Neutrophil (primary cell): ENCODE measurements around the gene TSPAN4.

ENCODE experiments used
- H3K27ac ChIP-seq: fragments of 200-600 bp; sonication (generic); 2 replicates; pipeline ENCODE4 v1.5.1; 2016; ENCODE audit warnings: mild to moderate bottlenecking, moderate library complexity
- H3K27me3 ChIP-seq: fragments of 200-600 bp; sonication (generic); 2 replicates; pipeline ENCODE4 v1.6.0; 2016; ENCODE audit warnings: mild to moderate bottlenecking
- H3K36me3 ChIP-seq: fragments of 200-600 bp; sonication (generic); 2 replicates; pipeline ENCODE4 v1.5.1; 2017
- H3K4me1 ChIP-seq, 2 experiments: fragments of 200-600 bp in 1 of 2; sonication (generic) in 1 of 2; 1 replicate in 1 of 2; 2 replicates in 1 of 2; pipeline versions ENCODE4 v1.5.1 to v1.6.1; 2013 to 2016; ENCODE audit warnings: low read depth in 1 of 2, low read length in 1 of 2, mild to moderate bottlenecking in 1 of 2, moderate library complexity in 1 of 2; ENCODE audit not compliant: control insufficient read depth in 1 of 2, insufficient read depth in 1 of 2
- H3K4me3 ChIP-seq, 2 experiments: fragments of 200-600 bp in 1 of 2; sonication (generic) in 1 of 2; 1 replicate in 1 of 2; 2 replicates in 1 of 2; pipeline ENCODE4 v1.5.1; 2013 to 2016; ENCODE audit warnings: low read depth in 1 of 2, low read length in 1 of 2, mild to moderate bottlenecking in 1 of 2, moderate library complexity in 1 of 2
- H3K9me3 ChIP-seq: fragments of 200-600 bp; sonication (generic); 2 replicates; pipeline ENCODE4 v1.5.1; 2016
- CTCF ChIP-seq: fragments of 200-600 bp; sonication (generic); IDR thresholded peaks from 2 replicates; pipeline ENCODE4 v1.5.1; 2016; ENCODE audit warnings: antibody characterized with exemption

The TSPAN4 gene

DNA sequence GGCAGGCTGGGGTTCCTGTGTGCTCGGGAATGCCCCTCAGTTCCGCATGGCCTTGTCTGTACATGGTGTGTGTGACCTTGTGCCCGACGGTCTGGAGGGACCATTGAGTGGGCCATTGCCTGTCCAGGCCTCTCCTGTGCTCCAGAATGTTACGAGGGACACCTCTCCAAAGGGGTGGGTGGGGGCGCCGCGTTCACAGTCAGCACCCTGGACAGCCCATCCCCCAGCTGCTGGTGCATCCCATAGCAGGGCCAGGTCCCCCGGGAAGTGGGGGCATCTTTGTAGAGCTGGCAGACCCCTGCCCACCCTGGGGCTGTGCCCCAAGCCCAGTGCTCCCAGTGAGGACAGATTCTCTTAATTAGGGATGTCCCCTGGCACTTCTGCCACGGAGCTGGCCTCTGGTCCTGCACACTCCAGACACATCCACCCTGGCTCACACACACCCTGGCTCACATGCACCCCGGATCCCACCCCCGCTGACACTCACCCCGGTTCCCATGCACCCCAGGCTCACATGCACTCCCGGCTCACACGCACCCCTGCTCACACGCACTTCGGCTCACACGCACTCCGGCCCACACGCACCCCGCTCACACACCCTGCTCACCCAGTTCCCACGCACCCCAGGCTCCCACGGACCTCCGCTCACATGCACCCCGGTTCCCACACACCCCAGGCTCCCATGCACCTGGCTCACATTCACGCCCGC is 15.6 kb downstream of the TSPAN4 start:
- no peak for TF ChIP-seq CTCF
- H3K27me3 ChIP-seq: no peaks in the 10 kb centered on the region
- no peaks in the 10 kb centered on the region for H3K9me3 ChIP-seq
- no peaks in the 10 kb centered on the region for H3K36me3 ChIP-seq
- H3K4me3 ChIP-seq: no peak overlapping the region
- no peak overlapping the region for H3K27ac ChIP-seq
- no peaks in the 10 kb centered on the region for H3K4me1 ChIP-seq

DNA sequence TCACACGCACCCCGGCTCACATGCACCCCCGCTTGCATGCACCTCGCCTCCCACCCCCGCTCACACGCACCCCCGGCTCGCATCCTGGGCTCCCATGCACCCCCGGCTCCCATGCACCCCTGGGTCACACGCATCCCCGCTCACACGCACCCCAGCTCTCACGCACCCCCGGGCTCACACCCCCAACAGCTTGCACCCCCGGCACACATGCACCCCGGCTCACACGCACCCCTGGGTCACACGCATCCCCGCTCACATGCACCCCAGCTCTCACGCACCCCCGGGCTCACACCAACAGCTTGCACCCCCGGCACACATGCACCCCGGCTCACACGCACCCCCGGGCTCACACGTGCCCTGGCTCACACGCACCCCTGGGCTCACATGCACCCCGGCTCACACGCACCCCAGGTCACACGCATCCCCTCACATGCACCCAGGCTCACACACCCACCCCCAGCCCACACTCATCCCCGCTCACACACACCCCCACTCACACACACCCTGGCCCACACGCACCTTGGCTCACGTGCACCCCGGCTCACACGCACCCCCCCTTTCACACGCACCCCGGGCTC is 16.2 kb downstream of the TSPAN4 start:
- no peaks in the 10 kb centered on the region for H3K9me3 ChIP-seq
- H3K27ac ChIP-seq: no peak overlapping the region
- no peak overlapping the region for H3K4me3 ChIP-seq
- H3K36me3 ChIP-seq: no peaks in the 10 kb centered on the region
- TF ChIP-seq CTCF: no peak
- H3K4me1 ChIP-seq: no peaks in the 10 kb centered on the region
- no peaks in the 10 kb centered on the region for H3K27me3 ChIP-seq

- no peaks in the 10 kb centered on the region for H3K27me3 ChIP-seq
- H3K4me1 ChIP-seq: no peaks in the 10 kb centered on the region
- H3K4me3 ChIP-seq: no peak overlapping the region
- no peaks in the 10 kb centered on the region for H3K9me3 ChIP-seq
- H3K36me3 ChIP-seq: no peaks in the 10 kb centered on the region
- TF ChIP-seq CTCF: no peak
- no peak overlapping the region for H3K27ac ChIP-seq
Observed at GRCh38 chr11:859394-860131, 16.9 kb downstream of the TSPAN4 start.

DNA sequence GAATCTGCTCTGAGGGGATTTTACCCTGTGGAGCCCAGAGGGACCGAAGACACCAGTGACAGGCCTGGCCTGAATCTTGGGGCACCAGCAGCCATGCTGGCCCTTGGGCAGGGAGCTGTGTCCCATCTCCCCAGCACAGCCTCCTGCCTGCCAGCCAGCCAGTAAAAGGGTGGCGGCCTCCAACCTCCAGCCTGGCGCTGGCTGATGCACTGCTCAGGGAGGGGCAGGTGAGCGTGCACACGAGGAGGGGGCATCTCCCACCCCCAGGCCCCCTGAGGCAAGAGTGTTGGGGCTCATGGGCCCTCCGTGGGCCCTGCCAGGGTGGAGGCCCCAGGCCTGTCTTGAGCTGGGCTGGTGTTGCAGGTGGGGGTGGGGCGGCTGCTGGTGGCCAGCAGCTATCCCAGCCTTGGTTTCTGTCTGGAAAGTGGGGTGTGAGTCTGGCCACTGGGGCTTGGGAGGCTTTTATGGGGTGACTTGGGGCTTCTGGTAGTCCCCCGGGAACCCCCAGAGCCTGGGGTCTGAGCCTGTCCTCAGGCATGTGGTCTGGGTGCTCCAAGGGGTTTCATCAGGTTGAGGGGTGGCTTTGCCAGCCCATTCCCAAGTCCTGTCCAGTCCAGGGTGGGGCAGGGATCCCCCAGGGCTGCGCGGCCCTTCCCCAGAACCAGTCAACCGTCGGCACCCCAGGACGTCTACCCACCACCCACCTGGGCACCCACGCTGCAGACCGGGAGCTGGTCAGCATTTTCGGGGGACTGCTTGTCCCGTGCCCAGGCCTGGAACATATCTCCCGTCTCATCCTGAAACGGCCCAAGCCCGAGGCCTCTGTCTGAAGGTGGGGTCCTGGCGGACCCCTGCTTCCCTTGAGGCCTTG is 17.8 kb downstream of the TSPAN4 start:
- Histone ChIP-seq H3K9me3 (no peaks in the 10 kb centered on the region), H3K4me3 (no peak overlapping the region), H3K27ac (no peak overlapping the region), H3K4me1 (no peaks in the 10 kb centered on the region), H3K27me3 (no peaks in the 10 kb centered on the region), H3K36me3 (no peaks in the 10 kb centered on the region)
- no peak for TF ChIP-seq CTCF

GRCh38 chr11:861105-861479 is 18.4 kb downstream of the TSPAN4 start:
- H3K4me1 ChIP-seq: no peaks in the 10 kb centered on the region
- H3K4me3 ChIP-seq: no peak overlapping the region
- H3K36me3 ChIP-seq: no peaks in the 10 kb centered on the region
- no peaks in the 10 kb centered on the region for H3K9me3 ChIP-seq
- no peaks in the 10 kb centered on the region for H3K27me3 ChIP-seq
- H3K27ac ChIP-seq: no peak overlapping the region
- no peak for TF ChIP-seq CTCF
